Measurements from ENCODE around the gene FIBP. TPM values are rescaled to one million over a fixed set of nuclear protein-coding genes. Genes with fewer than 3 reads are reported as not detected.

The FIBP gene
- total RNA-seq, 1 donor from 2014 or later = 37.2 TPM

DNA sequence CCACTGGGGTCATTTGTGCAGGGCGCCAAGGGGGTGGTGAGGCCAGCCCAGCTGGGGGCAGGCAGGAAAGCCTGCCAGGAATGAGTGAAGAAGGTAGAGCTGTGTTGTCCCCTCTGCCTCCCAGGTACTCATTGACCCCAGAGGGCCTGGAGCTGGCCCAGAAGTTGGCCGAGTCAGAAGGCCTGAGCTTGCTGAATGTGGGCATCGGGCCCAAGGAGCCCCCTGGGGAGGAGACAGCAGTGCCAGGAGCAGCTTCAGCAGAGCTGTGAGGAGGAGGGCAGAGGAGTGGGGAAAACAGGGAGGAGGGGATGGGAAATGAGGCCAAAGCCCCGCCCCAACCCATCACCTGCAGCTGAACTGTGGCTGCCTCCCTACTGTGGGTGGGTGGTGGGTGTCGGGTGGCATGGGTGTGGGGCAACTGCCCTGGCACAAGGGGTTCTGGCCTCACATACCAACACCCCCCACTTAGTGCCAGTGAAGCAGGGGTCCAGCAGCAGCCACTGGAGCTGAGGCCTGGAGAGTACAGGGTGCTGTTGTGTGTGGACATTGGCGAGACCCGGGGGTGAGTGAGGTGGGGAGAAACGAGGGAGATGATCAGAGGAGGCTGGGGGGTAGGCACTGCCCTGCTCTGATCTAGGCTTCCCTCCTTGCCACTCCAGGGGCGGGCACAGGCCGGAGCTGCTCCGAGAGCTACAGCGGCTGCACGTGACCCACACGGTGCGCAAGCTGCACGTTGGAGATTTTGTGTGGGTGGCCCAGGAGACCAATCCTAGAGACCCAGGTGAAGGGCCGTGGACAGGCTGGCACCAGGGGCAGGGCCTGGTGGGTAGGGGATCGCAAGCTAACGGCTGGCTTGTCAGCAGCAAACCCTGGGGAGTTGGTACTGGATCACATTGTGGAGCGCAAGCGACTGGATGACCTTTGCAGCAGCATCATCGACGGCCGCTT lies 25.1 kb downstream of the FIBP start:
- DNase-seq (ENCODE audit: low spot score) (peak; percentile 61), ATAC-seq (no peak)
- intact Hi-C loops (cut with DNase I) = no loop called here

DNA sequence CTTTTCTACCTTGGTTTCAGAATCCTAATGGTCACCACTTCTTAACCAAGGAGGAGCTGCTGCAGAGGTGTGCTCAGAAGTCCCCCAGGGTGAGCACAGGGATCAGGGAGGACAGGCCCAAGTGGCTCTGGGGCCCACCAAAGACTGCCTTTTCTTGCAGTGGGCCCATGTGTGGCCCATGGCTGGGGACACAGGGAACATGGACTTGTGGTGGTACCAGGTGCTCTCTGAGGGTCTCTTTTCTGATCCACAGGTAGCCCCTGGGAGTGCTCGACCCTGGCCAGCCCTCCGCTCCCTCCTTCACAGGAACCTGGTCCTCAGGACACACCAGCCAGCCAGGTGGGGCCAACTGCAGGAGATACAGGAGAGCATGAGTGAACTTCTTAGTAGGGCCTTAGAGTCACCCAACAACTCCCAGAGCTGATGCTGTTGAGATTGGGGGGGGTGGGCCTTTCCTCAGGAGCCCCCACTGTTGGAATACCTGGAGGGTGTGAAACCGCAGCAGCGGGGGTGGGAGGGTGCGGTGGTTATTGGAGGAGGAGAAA lies 26.0 kb downstream of the FIBP start:
- ATAC-seq = no peak
- intact Hi-C loops (cut with DNase I) = no loop called here
- peak; percentile 56 for DNase-seq (ENCODE audit: low spot score)

DNA sequence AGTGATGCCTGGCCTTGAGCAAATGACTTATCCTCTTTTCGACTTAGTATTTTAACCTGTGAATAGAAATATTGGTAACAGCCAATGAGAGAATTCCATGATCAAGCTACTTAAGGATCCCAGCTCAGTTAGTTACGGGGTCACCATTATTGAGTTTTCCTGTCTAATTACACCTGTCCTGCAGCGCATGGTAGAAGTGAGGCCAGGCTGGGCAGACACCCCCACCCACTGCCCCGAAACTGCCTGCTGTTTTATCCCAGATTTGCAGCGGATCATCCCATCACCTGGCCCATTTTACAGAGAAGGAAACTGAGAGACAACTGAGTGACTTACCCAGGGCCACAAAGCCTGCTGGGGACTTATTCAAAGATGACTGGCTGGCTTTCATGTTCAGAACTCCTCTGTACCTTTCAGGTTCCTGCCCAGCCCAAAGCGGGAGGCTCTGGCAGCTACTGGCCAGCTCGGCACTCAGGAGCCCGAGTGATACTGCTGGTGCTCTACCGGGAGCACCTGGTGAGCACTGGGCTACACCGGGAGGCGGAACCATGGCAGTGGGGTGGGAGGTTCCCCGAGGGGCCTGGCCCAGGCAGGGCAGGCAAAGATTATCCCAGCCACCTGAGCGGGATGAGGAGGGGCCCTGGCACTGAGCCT lies 26.6 kb downstream of the FIBP start:
- ATAC-seq = no peak
- DNase-seq (ENCODE audit: low spot score) = no peak
- intact Hi-C loops (cut with DNase I) = no loop called here

DNA sequence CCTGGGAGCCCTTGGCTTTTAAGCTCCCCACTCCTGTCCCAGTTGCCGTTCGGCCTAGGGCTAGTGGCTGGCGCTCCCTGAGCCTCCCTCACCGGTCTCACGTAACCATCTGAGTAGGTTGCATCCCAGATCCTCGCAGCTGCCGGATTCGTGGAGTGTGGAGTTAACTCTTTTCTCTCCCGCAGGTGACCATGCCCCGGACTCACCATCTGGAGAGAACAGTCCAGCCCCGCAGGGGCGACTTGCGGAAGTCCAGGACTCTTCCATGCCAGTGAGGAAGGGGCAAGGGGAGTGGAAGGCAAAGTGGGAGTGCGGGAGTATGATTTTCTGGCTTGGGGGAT lies 27.1 kb downstream of the FIBP start:
- intact Hi-C loops (cut with DNase I) = no loop called here
- no peak for ATAC-seq

DNA sequence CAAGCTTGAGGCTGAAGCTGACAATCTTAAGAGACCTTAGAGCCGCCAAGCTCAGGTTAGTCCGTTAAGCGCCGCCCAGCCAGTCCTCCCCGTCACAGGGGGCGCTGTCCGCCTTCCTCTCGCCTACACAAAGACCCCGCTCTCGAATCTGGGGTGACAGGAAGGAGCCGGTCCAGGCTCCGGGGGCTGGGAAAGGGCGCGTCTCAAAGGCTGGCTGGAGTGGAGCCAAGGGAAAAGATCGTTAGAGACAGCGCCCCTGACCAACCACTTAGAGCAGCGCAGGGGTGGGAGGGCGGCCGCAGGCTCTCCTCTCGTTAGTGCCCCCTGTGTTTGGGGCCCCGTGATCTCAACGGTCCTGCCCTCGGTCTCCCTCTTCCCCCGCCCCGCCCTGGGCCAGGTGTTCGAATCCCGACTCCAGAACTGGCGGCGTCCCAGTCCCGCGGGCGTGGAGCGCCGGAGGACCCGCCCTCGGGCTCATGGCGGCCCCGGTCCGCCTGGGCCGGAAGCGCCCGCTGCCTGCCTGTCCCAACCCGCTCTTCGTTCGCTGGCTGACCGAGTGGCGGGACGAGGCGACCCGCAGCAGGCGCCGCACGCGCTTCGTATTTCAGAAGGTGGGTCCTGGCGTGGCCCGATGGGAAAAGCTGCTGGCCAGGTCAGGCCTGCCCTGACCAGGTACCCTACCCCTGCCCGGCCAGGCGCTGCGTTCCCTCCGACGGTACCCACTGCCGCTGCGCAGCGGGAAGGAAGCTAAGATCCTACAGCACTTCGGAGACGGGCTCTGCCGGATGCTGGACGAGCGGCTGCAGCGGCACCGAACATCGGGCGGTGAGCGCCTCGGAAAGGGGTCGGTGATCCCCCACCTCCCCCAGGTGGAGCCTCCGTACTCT lies 27.8 kb downstream of the FIBP start, which contains the start of gene MUS81:
Gene MUS81 (plus strand): TSS at position 156 of the 887 bp plus-strand sequence. CDS start 321 bp downstream, at position 477.
- intact Hi-C loops (cut with DNase I) = no loop called here
- ATAC-seq (peak; percentile 84), DNase-seq (ENCODE audit: low spot score) (peak; percentile 98)

More for the DNA sequence above, 27.1 kb downstream of the FIBP start:
- DNase-seq (ENCODE audit: low spot score) = peak; percentile 64

DNA sequence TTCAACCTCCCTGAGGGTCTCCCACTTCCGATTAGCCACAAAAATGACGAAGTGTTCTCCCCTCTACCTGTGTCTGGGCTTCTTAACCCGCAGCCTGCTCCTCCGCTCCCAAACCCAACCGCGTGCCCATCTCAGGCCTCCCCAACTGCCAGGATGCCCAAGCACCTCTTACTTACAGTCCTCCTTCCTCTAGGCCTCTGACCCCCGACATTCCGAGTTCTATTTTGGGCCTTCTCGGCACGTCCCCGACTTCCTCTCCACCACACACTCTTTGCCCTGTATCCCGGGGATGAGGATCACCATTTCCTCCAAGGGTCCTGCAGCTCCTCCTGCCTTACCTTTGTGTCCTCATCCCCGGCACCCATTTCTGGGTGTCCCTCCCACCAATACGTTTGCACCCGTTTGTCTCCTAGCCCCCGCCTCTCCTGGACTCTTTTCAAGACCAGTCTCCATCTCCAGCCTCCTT lies 28.4 kb downstream of the FIBP start:
- intact Hi-C loops (cut with DNase I) = no loop called here
- ATAC-seq = peak; percentile 0
- no peak for DNase-seq (ENCODE audit: low spot score)

DNA sequence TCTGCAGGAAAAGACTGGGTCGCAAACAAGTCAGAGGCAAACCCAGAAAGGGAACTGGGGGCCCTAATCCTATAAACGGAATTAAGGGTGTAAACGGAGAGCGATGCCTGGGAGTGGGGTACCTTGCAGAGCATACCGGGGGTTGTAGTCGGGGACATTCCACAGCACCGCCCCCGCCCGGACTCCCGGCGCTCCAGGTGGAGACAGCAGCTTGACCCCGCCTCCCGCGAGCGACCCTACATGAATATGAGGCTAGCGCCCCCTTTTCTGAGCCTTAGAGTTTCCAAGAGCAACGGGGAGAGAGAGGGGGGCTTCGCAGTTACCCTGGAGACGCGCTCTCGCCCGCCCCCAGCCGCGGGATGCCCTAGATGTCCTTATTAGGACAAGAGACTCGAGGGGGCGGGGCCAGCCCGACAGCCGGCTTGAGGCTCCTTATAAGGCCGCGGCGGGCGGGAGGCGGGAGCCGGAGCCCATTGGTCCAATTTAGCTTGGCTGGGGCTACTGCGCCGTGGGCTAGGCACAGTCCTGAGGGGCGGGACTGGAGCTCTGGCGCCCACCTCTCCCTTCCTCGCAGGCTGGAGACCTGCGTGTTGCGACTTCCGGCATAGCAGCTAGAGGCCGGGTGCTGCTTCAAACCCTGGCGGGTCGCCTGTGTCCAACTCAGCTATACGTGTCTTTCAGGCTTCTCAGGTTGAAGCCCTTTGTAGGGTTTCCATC lies 29.0 kb downstream of the FIBP start:
- intact Hi-C loops (cut with DNase I) = no loop called here
- DNase-seq (ENCODE audit: low spot score) (peak; percentile 99), ATAC-seq (peak; percentile 89)

DNA sequence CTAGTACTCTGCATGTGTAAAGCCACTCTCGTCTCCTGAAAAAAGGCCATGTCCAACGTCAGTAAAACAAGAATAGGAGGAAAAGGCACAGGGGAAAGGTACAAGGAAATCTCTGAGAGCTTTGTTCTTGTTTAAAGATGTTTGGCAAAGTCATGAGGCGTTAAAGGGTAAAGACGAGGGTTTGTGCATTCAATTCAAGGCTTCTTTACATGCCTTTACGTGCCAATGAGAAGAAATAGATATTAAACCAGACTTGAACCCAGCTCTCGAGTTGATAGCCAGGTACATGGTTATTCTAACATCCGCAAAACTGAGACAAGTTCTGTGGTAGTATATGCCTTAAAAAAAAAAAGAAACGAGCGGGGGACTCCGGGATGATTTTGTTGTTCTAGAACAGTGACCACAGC lies 29.6 kb downstream of the FIBP start:
- intact Hi-C loops (cut with DNase I) = no loop called here
- ATAC-seq (no peak), DNase-seq (ENCODE audit: low spot score) (no peak)

DNA sequence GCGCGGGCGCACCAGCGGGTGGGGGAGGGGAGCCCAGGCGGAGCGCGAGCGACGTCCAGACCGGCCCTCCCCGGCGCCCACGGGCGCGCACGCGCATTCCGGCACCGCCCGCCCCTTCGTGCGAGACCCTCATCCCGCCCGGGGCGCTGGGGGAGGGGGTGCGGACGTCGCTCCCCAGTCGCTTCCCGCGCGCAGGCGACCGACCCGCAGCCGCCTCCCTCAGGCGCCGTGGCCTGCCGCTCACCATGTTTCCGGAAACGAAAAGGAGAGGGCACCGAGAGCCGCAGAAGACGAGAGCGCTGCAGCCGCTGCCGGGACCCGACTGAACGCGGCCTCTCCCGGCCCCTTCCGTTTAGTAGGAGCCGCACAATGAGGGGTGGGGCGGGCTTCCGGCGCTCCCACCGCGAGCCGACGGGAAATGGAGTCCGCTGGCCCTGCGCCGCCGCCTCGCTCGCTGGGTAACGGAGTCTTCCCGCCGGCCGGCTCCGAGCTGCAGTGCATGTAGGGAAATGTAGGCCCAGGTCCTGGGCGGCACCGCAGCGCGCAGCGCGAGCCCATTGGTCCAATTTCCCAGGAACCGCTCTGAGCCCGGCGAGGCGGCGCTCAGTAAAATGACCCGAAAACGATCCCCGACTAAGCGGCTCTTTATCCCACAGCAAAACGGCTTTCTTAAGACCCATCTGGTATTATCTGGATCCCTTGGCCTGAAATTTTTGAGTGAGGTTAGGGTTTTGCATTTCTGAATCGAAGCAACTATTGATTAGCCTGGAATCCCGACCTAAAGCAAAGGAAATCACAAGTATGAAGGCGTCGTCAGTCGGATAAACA lies 30.2 kb downstream of the FIBP start, which contains the start of gene CFL1:
Gene CFL1 (minus strand): TSS at position 328 of the 828 bp plus-strand sequence. CDS start 81 bp downstream, at position 247.
- ATAC-seq = peak; percentile 85
- intact Hi-C loops (cut with DNase I) = no loop called here
- DNase-seq (ENCODE audit: low spot score) = peak; percentile 99

DNA sequence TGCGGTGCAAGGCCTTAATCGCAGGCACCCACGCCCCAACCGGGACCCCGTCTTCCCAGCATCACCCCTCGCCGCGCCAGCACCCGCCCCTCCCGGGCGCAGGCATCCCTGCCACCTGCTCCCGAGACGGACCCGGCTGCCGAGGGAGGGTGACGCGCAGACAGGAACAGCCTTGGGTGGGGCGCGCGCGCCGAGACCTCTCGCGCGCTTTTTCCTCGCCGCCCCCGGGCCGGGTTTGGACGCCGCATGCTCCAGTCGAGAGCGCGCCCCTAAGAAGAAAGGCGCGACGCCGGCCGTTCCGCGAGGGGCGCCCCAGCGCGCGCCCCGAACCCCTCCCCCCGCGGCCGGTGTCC lies 30.8 kb downstream of the FIBP start:
- no peak for ATAC-seq
- intact Hi-C loops (cut with DNase I) = no loop called here
- peak; percentile 81 for DNase-seq (ENCODE audit: low spot score)

DNA sequence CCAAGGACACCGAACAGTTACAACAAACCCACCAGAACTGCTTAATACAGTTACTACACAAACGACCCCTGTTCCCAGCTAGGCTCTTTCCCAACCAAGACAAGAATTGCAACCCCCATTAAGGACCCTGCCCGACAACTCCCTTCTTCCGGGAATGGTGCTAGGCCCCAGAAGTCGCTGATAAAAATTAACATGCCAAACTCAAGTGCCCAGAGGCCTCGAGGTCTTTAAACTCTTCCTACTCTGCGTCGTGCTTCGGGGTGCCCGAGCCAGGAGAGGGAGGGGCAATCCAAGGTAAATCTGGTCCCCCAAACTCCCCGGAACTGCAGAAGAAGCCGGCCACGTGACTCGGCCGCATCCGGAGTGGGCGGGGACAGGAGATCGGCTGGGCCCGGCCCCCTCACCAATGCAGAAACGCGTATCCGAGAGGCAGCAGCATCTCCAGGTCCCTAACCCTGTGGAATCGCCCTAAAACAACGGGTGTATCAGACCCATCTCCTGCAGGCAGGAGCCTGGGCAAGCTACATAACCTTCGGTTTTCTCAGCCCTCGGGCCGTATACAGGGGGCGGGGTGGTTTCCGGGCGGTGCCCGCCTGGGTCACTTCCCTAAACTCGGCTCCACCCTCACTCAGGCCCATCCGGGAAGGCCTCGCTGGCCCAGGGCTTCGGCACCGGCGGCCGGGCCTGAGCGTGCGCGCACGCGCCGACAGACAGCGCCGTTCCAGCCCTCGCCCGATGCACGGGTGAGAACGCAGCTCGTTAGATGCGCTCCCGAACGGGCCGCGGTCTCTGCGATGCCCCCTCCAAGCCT lies 31.4 kb downstream of the FIBP start:
- peak; percentile 89 for DNase-seq (ENCODE audit: low spot score)
- ATAC-seq = peak; percentile 48
- intact Hi-C loops (cut with DNase I) = no loop called here

DNA sequence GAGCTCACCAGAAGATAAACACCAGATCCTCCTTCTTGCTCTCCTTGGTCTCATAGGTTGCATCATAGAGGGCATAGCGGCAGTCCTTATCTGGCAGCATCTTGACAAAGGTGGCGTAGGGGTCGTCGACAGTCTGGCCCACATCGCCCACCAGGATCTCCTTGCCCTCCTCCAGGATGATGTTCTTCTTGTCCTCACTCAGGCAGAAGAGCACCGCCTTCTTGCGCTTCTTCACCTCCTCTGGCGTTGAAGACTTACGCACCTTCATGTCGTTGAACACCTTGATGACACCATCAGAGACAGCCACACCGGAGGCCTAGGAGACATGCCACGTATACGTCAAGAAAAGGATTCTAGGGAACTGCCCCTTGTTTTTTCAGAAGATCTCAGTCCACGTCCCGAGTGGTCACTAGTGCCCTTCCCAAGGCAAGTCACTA lies 32.3 kb downstream of the FIBP start:
- DNase-seq (ENCODE audit: low spot score) (no peak), ATAC-seq (no peak)
- intact Hi-C loops (cut with DNase I) = no loop called here

DNA sequence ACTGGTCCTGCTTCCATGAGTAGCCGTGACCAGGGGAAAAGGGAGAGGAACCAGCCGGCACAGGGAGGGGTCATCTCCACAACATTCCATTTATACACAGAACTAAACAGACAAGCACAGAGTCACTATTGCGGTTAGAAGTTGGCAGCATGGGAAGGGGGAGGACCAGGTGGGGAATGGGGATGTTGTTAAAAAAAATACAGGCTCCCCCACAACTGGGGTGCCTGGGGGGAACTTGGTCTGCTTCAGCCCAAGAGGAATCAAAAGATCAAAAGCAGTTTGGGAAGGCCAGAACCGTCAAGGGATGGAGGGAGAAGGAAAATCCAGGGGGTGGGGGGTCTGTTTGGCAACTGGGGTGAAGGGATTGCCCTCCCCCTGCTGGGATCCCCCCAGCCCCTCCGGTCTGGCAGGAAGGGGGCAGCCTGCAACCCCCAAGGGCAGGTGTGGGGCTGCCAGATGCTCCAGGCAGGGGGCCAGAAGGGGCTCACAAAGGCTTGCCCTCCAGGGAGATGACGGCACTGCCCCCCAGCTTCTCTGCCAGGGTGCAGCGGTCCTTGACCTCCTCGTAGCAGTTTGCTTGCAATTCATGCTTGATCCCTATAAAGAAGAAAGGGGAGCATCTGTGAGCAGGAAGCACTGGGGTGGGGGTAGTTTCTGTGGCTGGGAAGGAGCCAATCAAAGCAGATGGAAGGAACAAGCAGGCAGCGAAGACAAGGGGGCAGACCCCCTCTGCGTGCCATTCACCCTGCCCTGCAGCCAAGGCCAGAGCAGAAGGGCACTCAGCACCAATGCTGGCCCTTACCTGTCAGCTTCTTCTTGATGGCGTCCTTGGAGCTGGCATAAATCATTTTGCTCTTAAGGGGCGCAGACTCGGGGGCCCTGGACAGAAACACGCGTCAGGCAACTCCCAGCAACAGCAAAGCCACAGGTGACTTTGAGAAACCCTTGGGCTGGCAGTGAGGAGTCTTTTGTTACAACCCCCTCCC lies 33.1 kb downstream of the FIBP start:
- DNase-seq (ENCODE audit: low spot score) = no peak
- ATAC-seq = no peak
- intact Hi-C loops (cut with DNase I) = no loop called here

DNA sequence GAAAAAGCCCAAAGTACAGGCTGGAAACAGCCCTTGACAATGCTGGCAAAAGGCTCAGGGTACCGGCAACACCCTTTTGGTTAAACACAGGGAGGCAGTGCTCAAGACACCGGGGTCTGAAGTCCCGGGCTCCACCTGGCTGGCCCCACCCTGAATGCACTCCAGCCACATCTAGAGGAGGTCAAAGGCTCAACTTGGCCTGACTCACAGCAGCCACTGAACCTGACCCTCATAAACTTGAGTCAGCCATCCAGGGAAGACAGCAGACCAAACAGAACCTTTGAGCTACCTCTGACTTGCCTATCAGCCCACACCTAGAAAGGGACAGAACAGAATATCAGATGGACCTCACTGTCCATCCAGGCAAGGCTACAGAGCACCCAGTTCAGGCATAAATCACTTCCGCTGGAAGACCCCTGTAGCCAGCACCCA lies 34.1 kb downstream of the FIBP start:
- DNase-seq (ENCODE audit: low spot score) (no peak), ATAC-seq (no peak)
- intact Hi-C loops (cut with DNase I) = no loop called here

DNA sequence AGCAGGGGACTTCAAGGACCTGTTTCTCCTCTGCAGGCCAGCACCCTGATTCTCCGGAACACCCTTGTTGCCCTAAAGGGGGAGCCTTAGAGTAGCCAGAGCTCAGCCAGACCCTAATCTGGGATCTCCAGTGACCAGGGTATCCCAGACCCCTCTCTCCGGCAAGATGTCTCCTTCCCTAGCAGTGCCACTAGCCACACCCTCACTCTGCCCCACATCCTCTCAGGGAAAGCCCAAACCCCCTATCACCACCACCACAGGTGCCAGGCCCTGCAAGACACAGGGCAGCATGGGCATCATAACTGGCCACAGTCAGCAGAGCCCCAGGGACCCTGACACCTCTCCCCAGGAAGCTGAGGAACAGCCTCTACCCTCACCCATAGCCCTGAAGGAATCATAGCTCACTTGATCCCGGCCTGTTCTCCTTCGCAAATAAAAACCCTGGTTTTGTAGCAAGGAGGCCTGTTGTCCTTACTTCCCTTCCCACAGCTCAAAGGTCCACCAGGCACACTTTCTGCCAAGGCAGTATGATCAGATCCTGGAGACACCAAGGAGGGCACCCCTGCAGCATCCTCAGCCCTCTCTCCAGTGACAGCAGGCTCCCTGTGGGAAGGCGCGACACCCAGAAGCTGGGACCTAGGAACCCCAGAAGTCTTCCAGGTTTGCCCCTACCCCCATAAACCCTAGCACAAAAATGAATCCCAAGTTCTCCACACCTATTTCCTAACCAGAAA lies 34.9 kb downstream of the FIBP start:
- DNase-seq (ENCODE audit: low spot score) (no peak), ATAC-seq (no peak)
- intact Hi-C loops (cut with DNase I) = no loop called here
